ENCODE measurements around the gene NTF4. TPM values are rescaled to one million over a fixed set of nuclear protein-coding genes. Genes with fewer than 3 reads are reported as not detected.
"Not testable (repeated sequence)": the region's sequence is repeated elsewhere in the genome, so short reads cannot be mapped to it uniquely, and the experiment has no call there.

Gene NTF4
- total and polyA plus RNA-seq, 3 experiments from 2014 or later: not detected

GRCh38 chr19:49031642-49032301 lies 32.8 kb downstream of the NTF4 start, which contains the start of gene CGB2:
CGB2 (plus strand) TSS chr19:49031890; CDS start chr19:49032096, 206 bp downstream.
- CTCF ChIA-PET; H3K4me1 Mint-ChIP-seq; H3K4me3 ChIP-seq (ENCODE audit: low read length); H3K36me3 ChIP-seq (ENCODE audit: insufficient read depth, low read length); H3K9me3 Mint-ChIP-seq; H3K27ac ChIP-seq (ENCODE audit: low read depth, low read length); H3K27me3 ChIP-seq (ENCODE audit: insufficient read depth, low read length, poor library complexity, severe bottlenecking); H3K4me1 ChIP-seq (ENCODE audit: insufficient read depth, low read length); H3K36me3 Mint-ChIP-seq; H3K9me3 ChIP-seq (ENCODE audit: low read length): not testable (repeated sequence)
- peak in 4 of 5 donors; percentile 39 to 57 (median 41) for DNase-seq
- H3K27me3 Mint-ChIP-seq: peaks cover 4 to 12% of the 10 kb centered on the region in 2 donors
- POLR2A ChIA-PET: interaction anchor here (0.5 kb wide), 1 partner anchor 810 kb away, joined by 4 read pairs; no protein-coding TSS in a partner anchor
- H3K4me3 Mint-ChIP-seq: peak within 1 kb of the TSS in 2 of 7 donors; percentile 9 to 51
- H3K27ac Mint-ChIP-seq: peak within 1 kb of the TSS in 1 of 8 donors; percentile 16

- DNase-seq; H3K27me3 ChIP-seq (ENCODE audit: insufficient read depth, low read length, poor library complexity, severe bottlenecking); H3K4me1 ChIP-seq (ENCODE audit: insufficient read depth, low read length); H3K9me3 Mint-ChIP-seq; H3K27ac Mint-ChIP-seq; H3K4me3 ChIP-seq (ENCODE audit: low read length); H3K27me3 Mint-ChIP-seq; H3K36me3 Mint-ChIP-seq; H3K27ac ChIP-seq (ENCODE audit: low read depth, low read length); H3K4me1 Mint-ChIP-seq; H3K4me3 Mint-ChIP-seq; H3K36me3 ChIP-seq (ENCODE audit: insufficient read depth, low read length); H3K9me3 ChIP-seq (ENCODE audit: low read length); POLR2A ChIA-PET; CTCF ChIA-PET: not testable (repeated sequence)
Observed at GRCh38 chr19:49030323-49030722, 34.3 kb downstream of the NTF4 start.

- H3K27me3 Mint-ChIP-seq; H3K4me3 ChIP-seq (ENCODE audit: low read length); H3K9me3 ChIP-seq (ENCODE audit: low read length); H3K4me1 Mint-ChIP-seq; H3K27ac Mint-ChIP-seq; CTCF ChIA-PET; H3K4me1 ChIP-seq (ENCODE audit: insufficient read depth, low read length); POLR2A ChIA-PET; H3K4me3 Mint-ChIP-seq; H3K36me3 Mint-ChIP-seq; H3K27ac ChIP-seq (ENCODE audit: low read depth, low read length); H3K27me3 ChIP-seq (ENCODE audit: insufficient read depth, low read length, poor library complexity, severe bottlenecking); DNase-seq; H3K9me3 Mint-ChIP-seq; H3K36me3 ChIP-seq (ENCODE audit: insufficient read depth, low read length): not testable (repeated sequence)
Observed at GRCh38 chr19:49029749-49030148, 34.9 kb downstream of the NTF4 start.

- H3K27me3 Mint-ChIP-seq; DNase-seq; H3K9me3 ChIP-seq (ENCODE audit: low read length); H3K4me1 ChIP-seq (ENCODE audit: insufficient read depth, low read length); H3K36me3 ChIP-seq (ENCODE audit: insufficient read depth, low read length); H3K4me3 Mint-ChIP-seq; H3K9me3 Mint-ChIP-seq; H3K36me3 Mint-ChIP-seq; CTCF ChIA-PET; H3K4me3 ChIP-seq (ENCODE audit: low read length); POLR2A ChIA-PET; H3K4me1 Mint-ChIP-seq; H3K27me3 ChIP-seq (ENCODE audit: insufficient read depth, low read length, poor library complexity, severe bottlenecking); H3K27ac ChIP-seq (ENCODE audit: low read depth, low read length); H3K27ac Mint-ChIP-seq: not testable (repeated sequence)
Observed at GRCh38 chr19:49028686-49029085, 35.9 kb downstream of the NTF4 start.

GRCh38 chr19:49025599-49025998 lies 39.0 kb downstream of the NTF4 start:
- H3K4me3 ChIP-seq (ENCODE audit: low read length); H3K36me3 ChIP-seq (ENCODE audit: insufficient read depth, low read length); H3K27me3 Mint-ChIP-seq; H3K4me3 Mint-ChIP-seq; H3K27me3 ChIP-seq (ENCODE audit: insufficient read depth, low read length, poor library complexity, severe bottlenecking); H3K27ac ChIP-seq (ENCODE audit: low read depth, low read length); H3K4me1 ChIP-seq (ENCODE audit: insufficient read depth, low read length); H3K9me3 Mint-ChIP-seq; CTCF ChIA-PET; DNase-seq; H3K9me3 ChIP-seq (ENCODE audit: low read length); POLR2A ChIA-PET; H3K36me3 Mint-ChIP-seq: not testable (repeated sequence)
- H3K27ac Mint-ChIP-seq: peak overlapping the region in 1 of 8 donors; percentile 16
- H3K4me1 Mint-ChIP-seq: peaks cover 7 to 10% (median 8%) of the 10 kb centered on the region in 3 donors

- CTCF ChIA-PET; H3K36me3 Mint-ChIP-seq; H3K9me3 ChIP-seq (ENCODE audit: low read length); H3K27ac ChIP-seq (ENCODE audit: low read depth, low read length); H3K4me1 ChIP-seq (ENCODE audit: insufficient read depth, low read length); H3K4me3 ChIP-seq (ENCODE audit: low read length); DNase-seq; H3K27me3 Mint-ChIP-seq; H3K27me3 ChIP-seq (ENCODE audit: insufficient read depth, low read length, poor library complexity, severe bottlenecking); H3K4me3 Mint-ChIP-seq; H3K36me3 ChIP-seq (ENCODE audit: insufficient read depth, low read length); POLR2A ChIA-PET; H3K27ac Mint-ChIP-seq; H3K9me3 Mint-ChIP-seq: not testable (repeated sequence)
- peaks cover 10 to 15% (median 11%) of the 10 kb centered on the region in 3 donors for H3K4me1 Mint-ChIP-seq
Observed at GRCh38 chr19:49025088-49025487, 39.5 kb downstream of the NTF4 start.

GRCh38 chr19:49024233-49024632 lies 40.4 kb downstream of the NTF4 start, which contains the start of gene CGB3:
CGB3 (minus strand) TSS chr19:49024333; CDS start chr19:49023971, 362 bp downstream.
- H3K4me3 Mint-ChIP-seq; H3K27me3 ChIP-seq (ENCODE audit: insufficient read depth, low read length, poor library complexity, severe bottlenecking); H3K4me1 ChIP-seq (ENCODE audit: insufficient read depth, low read length); H3K27me3 Mint-ChIP-seq; CTCF ChIA-PET; H3K27ac Mint-ChIP-seq; H3K4me3 ChIP-seq (ENCODE audit: low read length); H3K9me3 ChIP-seq (ENCODE audit: low read length); POLR2A ChIA-PET; DNase-seq; H3K36me3 ChIP-seq (ENCODE audit: insufficient read depth, low read length); H3K27ac ChIP-seq (ENCODE audit: low read depth, low read length); H3K9me3 Mint-ChIP-seq; H3K36me3 Mint-ChIP-seq: not testable (repeated sequence)
- H3K4me1 Mint-ChIP-seq: peaks cover 11 to 24% (median 13%) of the 10 kb centered on the region in 3 donors

- POLR2A ChIA-PET: no interaction called here
Observed at GRCh38 chr19:49022116-49022515, 42.5 kb downstream of the NTF4 start.

More at GRCh38 chr19:49022116-49022515, 42.5 kb downstream of the NTF4 start:
- Histone ChIP-seq H3K4me1 (ENCODE audit: insufficient read depth, low read length) (peaks cover 6% of the 10 kb centered on the region), H3K27me3 (ENCODE audit: insufficient read depth, low read length, poor library complexity, severe bottlenecking) (no peaks in the 10 kb centered on the region), H3K27ac (ENCODE audit: low read depth, low read length) (no peak overlapping the region), H3K9me3 (ENCODE audit: low read length) (no peaks in the 10 kb centered on the region), H3K4me3 (ENCODE audit: low read length) (no peak overlapping the region), H3K36me3 (ENCODE audit: insufficient read depth, low read length) (no peaks in the 10 kb centered on the region)
- Mint-ChIP-seq H3K4me3 (no peak overlapping the region), H3K36me3 (no peaks in the 10 kb centered on the region), H3K27me3 (peaks cover 0 to 3% of the 10 kb centered on the region in 2 donors), H3K4me1 (peaks cover 21 to 40% (median 23%) of the 10 kb centered on the region in 3 donors), H3K27ac (no peak overlapping the region), H3K9me3 (no peaks in the 10 kb centered on the region)
- no peak for DNase-seq
- CTCF ChIA-PET: interaction anchor here (1.2 kb wide), 1 partner anchor 29 kb away, joined by 4 read pairs; the partner anchor contains the start of genes GYS1 and RUVBL2
